Measurements from ENCODE around the gene COL8A1. TPM values are rescaled to one million over a fixed set of nuclear protein-coding genes. Genes with fewer than 3 reads are reported as not detected.
"Not testable (repeated sequence)": the region's sequence is repeated elsewhere in the genome, so short reads cannot be mapped to it uniquely, and the experiment has no call there.

COL8A1 gene
- total RNA-seq, 1 experiment from 2014 or later = 0.07 TPM

- peaks cover 58% of the 10 kb centered on the region for H3K79me2 ChIP-seq (ENCODE audit: insufficient read depth, low read length)
- H3K27me3 ChIP-seq (ENCODE audit: insufficient read depth, low read length) = no peaks in the 10 kb centered on the region
- no peak overlapping the region for H3K27ac ChIP-seq (ENCODE audit: low read depth, low read length)
- RAD21 ChIA-PET (ENCODE audit: low non-redundant PET in 1 of 2, low total read pairs in 2 of 2, uncharacterized antibody in 2 of 2, unreplicated experiment in 2 of 2) = no interaction called here
- CTCF ChIA-PET = interaction anchor here (2.0 kb wide), 1 partner anchor 415 kb away, joined by 10 read pairs; no protein-coding TSS in a partner anchor
- no peak overlapping the region for H3K9ac ChIP-seq (ENCODE audit: low read length)
- intact Hi-C loops (cut with micrococcal nuclease) = loop anchor here (10.0 kb wide), 1 partner anchor 626 kb away; no protein-coding TSS in a partner anchor
- no peak for ATAC-seq
- no peak overlapping the region for H2AFZ ChIP-seq (ENCODE audit: low read depth, low read length, poor library complexity, severe bottlenecking)
- POLR2A ChIA-PET = no interaction called here
- no peak for DNase-seq (ENCODE audit: low read depth, low spot score)
- no peak for TF ChIP-seq FOSL1 (IDR thresholded peaks at IDR 0.05; ENCODE audit: low read depth)
- TF ChIP-seq SIN3A (IDR thresholded peaks at IDR 0.05; ENCODE audit: low read depth) = no peak
- H4K20me1 ChIP-seq (ENCODE audit: insufficient read depth) = no peaks in the 10 kb centered on the region
- no peaks in the 10 kb centered on the region for H3K9me2 ChIP-seq (ENCODE audit: insufficient read depth)
- no peaks in the 10 kb centered on the region for H3K4me1 ChIP-seq (ENCODE audit: control insufficient read depth in 1 of 2, insufficient read depth in 2 of 2, low read length in 2 of 2)
- no TSS peak for BruUV-seq (replicated peaks)
- no peaks in the 10 kb centered on the region for H3K36me3 ChIP-seq (ENCODE audit: control insufficient read depth in 1 of 2, insufficient read depth in 2 of 2, low read length in 2 of 2)
- no peak overlapping the region for H3K4me2 ChIP-seq (ENCODE audit: low read length)
- no peak overlapping the region for H3K4me3 ChIP-seq (replicated peaks in 1 of 2; ENCODE audit: low read depth in 1 of 2, low read length in 2 of 2)
- no peaks in the 10 kb centered on the region for H3K9me3 ChIP-seq (ENCODE audit: control insufficient read depth in 1 of 2, insufficient read depth in 1 of 2, low read depth in 1 of 2, low read length in 2 of 2)
Observed at GRCh38 chr3:99838755-99839154, 200.4 kb downstream of the COL8A1 start.

DNA sequence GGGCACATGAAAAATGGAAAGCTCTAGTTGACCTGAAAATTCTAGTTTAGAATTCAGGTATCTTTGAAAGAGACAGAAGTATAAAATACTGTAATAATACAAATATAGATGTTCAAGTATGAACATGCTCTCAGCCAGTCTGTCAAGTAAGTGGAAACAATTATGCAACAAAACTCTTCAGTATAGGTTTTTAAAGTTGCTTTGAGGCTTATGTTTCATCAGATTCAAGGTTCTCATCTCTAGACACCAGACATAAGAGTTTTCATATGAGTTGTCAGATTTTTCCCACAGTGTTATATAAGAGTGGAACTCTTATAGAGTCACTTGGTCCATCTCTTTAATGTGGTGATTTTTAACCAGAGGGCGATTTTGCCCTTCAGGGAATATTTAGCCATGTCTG is 201.2 kb downstream of the COL8A1 start:
- no peaks in the 10 kb centered on the region for H3K4me1 ChIP-seq (ENCODE audit: control insufficient read depth in 1 of 2, insufficient read depth in 2 of 2, low read length in 2 of 2)
- no peaks in the 10 kb centered on the region for H3K9me2 ChIP-seq (ENCODE audit: insufficient read depth)
- ChIA-PET CTCF (interaction anchor here (2.0 kb wide), 1 partner anchor 415 kb away, joined by 10 read pairs; no protein-coding TSS in a partner anchor), RAD21 (ENCODE audit: low non-redundant PET in 1 of 2, low total read pairs in 2 of 2, uncharacterized antibody in 2 of 2, unreplicated experiment in 2 of 2) (no interaction called here), POLR2A (no interaction called here)
- no peaks in the 10 kb centered on the region for H3K9me3 ChIP-seq (ENCODE audit: control insufficient read depth in 1 of 2, insufficient read depth in 1 of 2, low read depth in 1 of 2, low read length in 2 of 2)
- ATAC-seq (no peak), DNase-seq (ENCODE audit: low read depth, low spot score) (no peak)
- H3K27ac ChIP-seq (ENCODE audit: low read depth, low read length) = no peak overlapping the region
- H3K4me3 ChIP-seq (replicated peaks in 1 of 2; ENCODE audit: low read depth in 1 of 2, low read length in 2 of 2) = no peak overlapping the region
- no peaks in the 10 kb centered on the region for H3K36me3 ChIP-seq (ENCODE audit: control insufficient read depth in 1 of 2, insufficient read depth in 2 of 2, low read length in 2 of 2)
- no peak overlapping the region for H2AFZ ChIP-seq (ENCODE audit: low read depth, low read length, poor library complexity, severe bottlenecking)
- H4K20me1 ChIP-seq (ENCODE audit: insufficient read depth) = no peaks in the 10 kb centered on the region
- no peak overlapping the region for H3K9ac ChIP-seq (ENCODE audit: low read length)
- H3K27me3 ChIP-seq (ENCODE audit: insufficient read depth, low read length) = no peaks in the 10 kb centered on the region
- intact Hi-C loops (cut with micrococcal nuclease) = loop anchor here (5.0 to 10.0 kb wide), 3 partner anchors 253 to 753 kb away; no protein-coding TSS in a partner anchor
- peaks cover 58% of the 10 kb centered on the region for H3K79me2 ChIP-seq (ENCODE audit: insufficient read depth, low read length)
- BruUV-seq (replicated peaks) = no TSS peak
- no peak overlapping the region for H3K4me2 ChIP-seq (ENCODE audit: low read length)
- no peak for TF ChIP-seq POLR2AphosphoS5 (IDR thresholded peaks at IDR 0.05; ENCODE audit: low read depth, low read length)
- no peak for TF ChIP-seq ZFX (IDR thresholded peaks at IDR 0.05)
- no peak for TF ChIP-seq JUND (IDR thresholded peaks at IDR 0.05)
- TF ChIP-seq EGR1 (IDR thresholded peaks at IDR 0.05; ENCODE audit: low read depth) = no peak
- no peak for TF ChIP-seq CEBPB (IDR thresholded peaks at IDR 0.05; ENCODE audit: low read depth)
- TF ChIP-seq YY1 (IDR thresholded peaks at IDR 0.05; ENCODE audit: extremely low read depth, insufficient replicate concordance, low read depth, low read length) = no peak
- no peak for TF ChIP-seq CBX3 (IDR thresholded peaks at IDR 0.05; ENCODE audit: low read depth)
- no peak for TF ChIP-seq FOSL1 (IDR thresholded peaks at IDR 0.05; ENCODE audit: low read depth)
- TF ChIP-seq ZNF274 (IDR thresholded peaks at IDR 0.05; ENCODE audit: low read depth, low read length) = no peak
- no peak for TF ChIP-seq TCF7L2 (IDR thresholded peaks at IDR 0.05; ENCODE audit: borderline replicate concordance, extremely low read depth, insufficient read depth, insufficient read length)
- TF ChIP-seq, protein P1, sequence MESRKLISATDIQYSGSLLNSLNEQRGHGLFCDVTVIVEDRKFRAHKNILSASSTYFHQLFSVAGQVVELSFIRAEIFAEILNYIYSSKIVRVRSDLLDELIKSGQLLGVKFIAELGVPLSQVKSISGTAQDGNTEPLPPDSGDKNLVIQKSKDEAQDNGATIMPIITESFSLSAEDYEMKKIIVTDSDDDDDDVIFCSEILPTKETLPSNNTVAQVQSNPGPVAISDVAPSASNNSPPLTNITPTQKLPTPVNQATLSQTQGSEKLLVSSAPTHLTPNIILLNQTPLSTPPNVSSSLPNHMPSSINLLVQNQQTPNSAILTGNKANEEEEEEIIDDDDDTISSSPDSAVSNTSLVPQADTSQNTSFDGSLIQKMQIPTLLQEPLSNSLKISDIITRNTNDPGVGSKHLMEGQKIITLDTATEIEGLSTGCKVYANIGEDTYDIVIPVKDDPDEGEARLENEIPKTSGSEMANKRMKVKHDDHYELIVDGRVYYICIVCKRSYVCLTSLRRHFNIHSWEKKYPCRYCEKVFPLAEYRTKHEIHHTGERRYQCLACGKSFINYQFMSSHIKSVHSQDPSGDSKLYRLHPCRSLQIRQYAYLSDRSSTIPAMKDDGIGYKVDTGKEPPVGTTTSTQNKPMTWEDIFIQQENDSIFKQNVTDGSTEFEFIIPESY (IDR thresholded peaks at IDR 0.05; ENCODE audit: extremely low read depth, insufficient replicate concordance, low read length) = no peak
- no peak for TF ChIP-seq EZH2 (IDR thresholded peaks at IDR 0.05)

DNA sequence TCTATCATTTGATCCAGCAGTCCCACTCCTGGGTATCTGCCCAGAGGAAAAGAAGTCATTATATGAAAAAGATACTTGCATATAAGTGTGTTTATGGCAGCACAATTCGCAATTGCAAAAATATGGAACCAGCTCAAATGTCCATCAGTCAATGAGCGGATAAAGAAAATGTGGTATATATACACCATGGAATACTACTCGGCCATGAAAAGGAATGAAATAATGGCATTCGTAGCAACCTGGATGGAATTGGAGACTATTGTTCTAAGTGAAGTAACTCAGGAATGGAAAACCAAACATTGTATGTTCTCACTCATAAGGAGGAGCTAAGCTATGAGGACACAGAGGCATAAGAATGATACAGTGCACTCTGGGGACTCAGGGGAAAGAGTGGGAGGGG is 203.6 kb downstream of the COL8A1 start:
- H3K9me3 ChIP-seq (ENCODE audit: control insufficient read depth in 1 of 2, insufficient read depth in 1 of 2, low read depth in 1 of 2, low read length in 2 of 2); BruUV-seq (replicated peaks); H3K9me2 ChIP-seq (ENCODE audit: insufficient read depth); H3K36me3 ChIP-seq (ENCODE audit: control insufficient read depth in 1 of 2, insufficient read depth in 2 of 2, low read length in 2 of 2); H3K4me1 ChIP-seq (ENCODE audit: control insufficient read depth in 1 of 2, insufficient read depth in 2 of 2, low read length in 2 of 2); H3K4me2 ChIP-seq (ENCODE audit: low read length); H2AFZ ChIP-seq (ENCODE audit: low read depth, low read length, poor library complexity, severe bottlenecking); H3K27ac ChIP-seq (ENCODE audit: low read depth, low read length); ATAC-seq; H4K20me1 ChIP-seq (ENCODE audit: insufficient read depth); RAD21 ChIA-PET (ENCODE audit: low non-redundant PET in 1 of 2, low total read pairs in 2 of 2, uncharacterized antibody in 2 of 2, unreplicated experiment in 2 of 2); H3K27me3 ChIP-seq (ENCODE audit: insufficient read depth, low read length); POLR2A ChIA-PET; H3K4me3 ChIP-seq (replicated peaks in 1 of 2; ENCODE audit: low read depth in 1 of 2, low read length in 2 of 2); DNase-seq (ENCODE audit: low read depth, low spot score); H3K9ac ChIP-seq (ENCODE audit: low read length): not testable (repeated sequence)
- H3K79me2 ChIP-seq (ENCODE audit: insufficient read depth, low read length) = peaks cover 51% of the 10 kb centered on the region
- intact Hi-C loops (cut with micrococcal nuclease) = loop anchor here (2.0 to 5.0 kb wide), 3 partner anchors 227 to 750 kb away; no protein-coding TSS in a partner anchor
- CTCF ChIA-PET = interaction anchor here (0.6 to 1.5 kb wide), 3 partner anchors 10 to 412 kb away, joined by 3 to 4 read pairs (median 3); no protein-coding TSS in a partner anchor

All from HCT116 (cell line).